Caco-2 (cell line): ENCODE results near the gene MAD2L2. TPM values are rescaled to one million over a fixed set of nuclear protein-coding genes. Genes with fewer than 3 reads are reported as not detected.

Experiments
- BruUV-seq: library from RNA; stranded (reverse); fragments of 400-500 nt; replicated peaks from 2 replicates; lab custom pipeline; 2021; lab: Mats Ljungman, UMichigan
- CTCF ChIA-PET: fragments of 300-600 bp; sonication (Branson Sonifier 250); formaldehyde crosslinking; loops from one replicate; lab custom pipeline; 2022; ENCODE audit warnings: antibody characterized with exemption; lab: Charles Lee
- POLR2A ChIA-PET: fragments of 300-600 bp; sonication (Branson Sonifier 250); formaldehyde crosslinking; loops from one replicate; lab custom pipeline; 2022; ENCODE audit warnings: antibody characterized with exemption; lab: Charles Lee
- DNase-seq, 2 experiments: peaks; one replicate each; pipeline versions ENCODE4 v3.0.0 to v3.0.0-alpha.2; 2020 to 2022
- H3K27me3 ChIP-seq: replicated peaks from 2 replicates; pipeline ENCODE4 v1.6.0; 2011; ENCODE audit warnings: low read length; ENCODE audit not compliant: control insufficient read depth, insufficient read depth
- H3K36me3 ChIP-seq: 2 replicates; pipeline ENCODE4 v1.5.1; 2011; ENCODE audit warnings: low read length; ENCODE audit not compliant: control insufficient read depth, insufficient read depth
- H3K4me1 ChIP-seq: fragments of 250-450 bp; sonication (Bioruptor Pico); 2 replicates; pipeline ENCODE4 v1.5.1; 2020; ENCODE audit warnings: mild to moderate bottlenecking
- H3K4me3 ChIP-seq: 2 replicates; pipeline ENCODE4 v1.5.1; 2011; ENCODE audit warnings: low read depth, mild to moderate bottlenecking, control low read depth, low read length
- H3K9me3 ChIP-seq: fragments of 250-450 bp; sonication (Bioruptor Pico); 2 replicates; pipeline ENCODE4 v1.5.1; 2020; ENCODE audit warnings: mild to moderate bottlenecking, moderate library complexity
- H3K27ac Mint-ChIP-seq: one replicate; pipeline ENCODE4 v1.8.0; 2022; ENCODE audit warnings: mixed read lengths; ENCODE audit not compliant: unreplicated experiment
- H3K27me3 Mint-ChIP-seq: one replicate; pipeline ENCODE4 v1.8.0; 2022; ENCODE audit warnings: mixed read lengths; ENCODE audit not compliant: insufficient read depth, unreplicated experiment
- H3K36me3 Mint-ChIP-seq: one replicate; pipeline ENCODE4 v1.8.0; 2022; ENCODE audit warnings: mild to moderate bottlenecking, mixed read lengths; ENCODE audit not compliant: insufficient read depth, unreplicated experiment
- H3K4me1 Mint-ChIP-seq: one replicate; pipeline ENCODE4 v1.8.0; 2022; ENCODE audit warnings: low read depth, mixed read lengths; ENCODE audit not compliant: unreplicated experiment
- H3K4me3 Mint-ChIP-seq: one replicate; pipeline ENCODE4 v1.8.0; 2022; ENCODE audit warnings: mild to moderate bottlenecking, moderate library complexity, mixed read lengths; ENCODE audit not compliant: unreplicated experiment
- H3K9me3 Mint-ChIP-seq: one replicate; pipeline ENCODE4 v1.8.0; 2022; ENCODE audit warnings: mixed read lengths; ENCODE audit not compliant: unreplicated experiment
- CTCF ChIP-seq, 2 experiments: fragments of 200-600 bp in 1 of 2; IDR thresholded peaks; 1 replicate in 1 of 2; 2 replicates in 1 of 2; pipeline versions ENCODE4 v1.5.1 to v1.8.0; 2011 to 2022; ENCODE audit warnings: antibody characterized with exemption in 1 of 2, control low read depth in 1 of 2, inconsistent platforms in 1 of 2, low read depth in 1 of 2, low read length in 1 of 2, mild to moderate bottlenecking in 1 of 2, moderate library complexity in 1 of 2; ENCODE audit not compliant: insufficient read depth in 1 of 2, severe bottlenecking in 1 of 2, unreplicated experiment in 1 of 2
- intact Hi-C: fragments of 100-400 bp; cut with micrococcal nuclease; formaldehyde crosslinking; loops from one replicate; pipeline ENCODE4 v1.10.0; 2022; ENCODE audit not compliant: unreplicated experiment
- total RNA-seq: library from RNA; stranded (reverse); gene quantifications from 2 replicates; pipeline ENCODE4 v1.2.3, GENCODE V29; 2022

MAD2L2 gene
- total RNA-seq, 1 experiment from 2014 or later, result 49.9 TPM

- CTCF ChIA-PET, result interaction anchor here (1.4 kb wide), 1 partner anchor 71 kb away, joined by 3 read pairs; no protein-coding TSS in a partner anchor
Measured at GRCh38 chr1:11649237-11649623, 31.7 kb downstream of the MAD2L2 start.

GRCh38 chr1:11648732-11649158 is 32.2 kb downstream of the MAD2L2 start:
- no peak for DNase-seq
- Mint-ChIP-seq H3K27me3 (no peaks in the 10 kb centered on the region), H3K4me3 (no peak overlapping the region), H3K4me1 (no peaks in the 10 kb centered on the region), H3K36me3 (peaks cover 19% of the 10 kb centered on the region), H3K9me3 (no peaks in the 10 kb centered on the region), H3K27ac (no peak overlapping the region)
- Histone ChIP-seq H3K4me1 (peaks cover 8% of the 10 kb centered on the region), H3K9me3 (no peaks in the 10 kb centered on the region), H3K27me3 (no peaks in the 10 kb centered on the region), H3K4me3 (no peak overlapping the region), H3K36me3 (no peaks in the 10 kb centered on the region)
- BruUV-seq, result no TSS peak
- ChIA-PET CTCF (no interaction called here), POLR2A (no interaction called here)
- no peak for TF ChIP-seq CTCF (IDR thresholded peaks at IDR 0.05; ENCODE audit: insufficient read depth in 1 of 2, low read depth in 1 of 2, low read length in 1 of 2, severe bottlenecking in 1 of 2, unreplicated experiment in 1 of 2)
- intact Hi-C loops, result loop anchor here (5.0 to 10.0 kb wide), 2 partner anchors 74 to 611 kb away; no protein-coding TSS in a partner anchor

More at GRCh38 chr1:11649237-11649623, 31.7 kb downstream of the MAD2L2 start:
- no peak overlapping the region for H3K4me3 ChIP-seq
- BruUV-seq, result no TSS peak
- H3K4me1 ChIP-seq, result peaks cover 8% of the 10 kb centered on the region
- Mint-ChIP-seq H3K4me1 (no peaks in the 10 kb centered on the region), H3K36me3 (peaks cover 20% of the 10 kb centered on the region), H3K4me3 (no peak overlapping the region), H3K27me3 (no peaks in the 10 kb centered on the region), H3K27ac (no peak overlapping the region), H3K9me3 (no peaks in the 10 kb centered on the region)
- intact Hi-C loops, result loop anchor here (5.0 to 10.0 kb wide), 2 partner anchors 74 to 612 kb away; no protein-coding TSS in a partner anchor
- DNase-seq, result no peak
- H3K36me3 ChIP-seq, result no peaks in the 10 kb centered on the region
- H3K9me3 ChIP-seq, result no peaks in the 10 kb centered on the region
- POLR2A ChIA-PET, result no interaction called here
- TF ChIP-seq CTCF (IDR thresholded peaks at IDR 0.05; ENCODE audit: insufficient read depth in 1 of 2, low read depth in 1 of 2, low read length in 1 of 2, severe bottlenecking in 1 of 2, unreplicated experiment in 1 of 2), result no peak
- H3K27me3 ChIP-seq, result no peaks in the 10 kb centered on the region

- H3K4me3 ChIP-seq, result no peak overlapping the region
- H3K27me3 Mint-ChIP-seq, result no peaks in the 10 kb centered on the region
- no peaks in the 10 kb centered on the region for H3K27me3 ChIP-seq
- H3K36me3 ChIP-seq, result no peaks in the 10 kb centered on the region
- peaks cover 7% of the 10 kb centered on the region for H3K4me1 ChIP-seq
- ChIA-PET CTCF (no interaction called here), POLR2A (no interaction called here)
- intact Hi-C loops, result loop anchor here (5.0 to 10.0 kb wide), 2 partner anchors 73 to 611 kb away; no protein-coding TSS in a partner anchor
- BruUV-seq, result no TSS peak
- TF ChIP-seq CTCF (IDR thresholded peaks at IDR 0.05; ENCODE audit: insufficient read depth in 1 of 2, low read depth in 1 of 2, low read length in 1 of 2, severe bottlenecking in 1 of 2, unreplicated experiment in 1 of 2), result no peak
- no peaks in the 10 kb centered on the region for H3K4me1 Mint-ChIP-seq
- no peak for DNase-seq
- H3K9me3 Mint-ChIP-seq, result no peaks in the 10 kb centered on the region
- H3K36me3 Mint-ChIP-seq, result peaks cover 14% of the 10 kb centered on the region
- no peak overlapping the region for H3K27ac Mint-ChIP-seq
- H3K4me3 Mint-ChIP-seq, result no peak overlapping the region
- H3K9me3 ChIP-seq, result no peaks in the 10 kb centered on the region
Measured at GRCh38 chr1:11648039-11648438, 32.9 kb downstream of the MAD2L2 start.
